Measurements from ENCODE around the gene LRRC49.

DNA sequence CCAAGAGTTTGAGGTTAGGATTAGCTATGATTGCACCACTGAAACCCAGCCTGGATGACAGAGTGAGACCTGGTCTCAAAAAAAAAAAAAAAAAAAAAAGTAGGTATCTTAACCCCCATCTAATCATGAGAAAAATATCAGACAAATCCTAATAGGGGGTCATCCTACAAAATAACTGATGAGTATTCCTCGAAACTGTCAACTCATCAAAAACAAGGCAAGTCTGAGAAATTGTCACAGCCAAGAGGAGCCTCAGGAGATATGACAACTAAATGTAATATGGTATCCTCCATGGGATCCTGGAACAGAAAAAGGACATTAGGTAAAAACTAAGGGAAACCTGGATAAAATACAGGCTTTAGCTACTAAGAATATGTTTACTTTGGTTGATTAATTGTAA lies 70.6 kb downstream of the LRRC49 start:
- TF ChIP-seq POLR2A (IDR thresholded peaks at IDR 0.05; ENCODE audit: borderline replicate concordance, extremely low read depth, insufficient read depth, insufficient read length) (no peak), EZH2 (IDR thresholded peaks at IDR 0.05) (no peak), CTCF (IDR thresholded peaks at IDR 0.05 in 2 of 3, conservative IDR thresholded peaks at IDR 0.05 in 1 of 3; ENCODE audit: borderline replicate concordance in 1 of 3, insufficient read depth in 1 of 3, low read depth in 2 of 3, low read length in 2 of 3) (no peak), SP1 (IDR thresholded peaks at IDR 0.05; ENCODE audit: low read depth) (no peak), POLR2AphosphoS5 (IDR thresholded peaks at IDR 0.05; ENCODE audit: low read depth, low read length) (no peak), CEBPB (IDR thresholded peaks at IDR 0.05; ENCODE audit: low read depth) (no peak), TCF7L2 (IDR thresholded peaks at IDR 0.05; ENCODE audit: borderline replicate concordance, extremely low read depth, insufficient read depth, insufficient read length) (no peak), RAD21 (IDR thresholded peaks at IDR 0.05; ENCODE audit: low read depth) (no peak), ZBTB33 (IDR thresholded peaks at IDR 0.05; ENCODE audit: extremely low read depth, insufficient replicate concordance, low read length) (no peak)
- TF ChIP-seq, protein P1, sequence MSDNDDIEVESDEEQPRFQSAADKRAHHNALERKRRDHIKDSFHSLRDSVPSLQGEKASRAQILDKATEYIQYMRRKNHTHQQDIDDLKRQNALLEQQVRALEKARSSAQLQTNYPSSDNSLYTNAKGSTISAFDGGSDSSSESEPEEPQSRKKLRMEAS (IDR thresholded peaks at IDR 0.05), result no peak
